ENCODE measurements around the gene TAGLN2.
A peak's percentile ranks its signal among the peaks of the same experiment; 100 is the strongest.

Gene TAGLN2

GRCh38 chr1:159935719-159936272, 10.5 kb upstream of the TAGLN2 start:
- DNase-seq (ENCODE audit: low read depth, low spot score), result no peak

GRCh38 chr1:159935305-159935704, 10.0 kb upstream of the TAGLN2 start:
- no peak for DNase-seq (ENCODE audit: low read depth, low spot score)

GRCh38 chr1:159934136-159935039, 9.1 kb upstream of the TAGLN2 start:
- no peak for DNase-seq (ENCODE audit: low read depth, low spot score)

GRCh38 chr1:159933347-159933746, 8.0 kb upstream of the TAGLN2 start:
- DNase-seq (ENCODE audit: low read depth, low spot score), result no peak

GRCh38 chr1:159932296-159933285, 7.3 kb upstream of the TAGLN2 start:
- DNase-seq (ENCODE audit: low read depth, low spot score), result no peak

GRCh38 chr1:159931795-159932173, 6.5 kb upstream of the TAGLN2 start:
- no peak for DNase-seq (ENCODE audit: low read depth, low spot score)

- no peak for DNase-seq (ENCODE audit: low read depth, low spot score)
Measured at GRCh38 chr1:159931101-159931794, 5.9 kb upstream of the TAGLN2 start.

- DNase-seq (ENCODE audit: low read depth, low spot score), result no peak
Measured at GRCh38 chr1:159930634-159931033, 5.3 kb upstream of the TAGLN2 start.

- no peak for DNase-seq (ENCODE audit: low read depth, low spot score)
Measured at GRCh38 chr1:159930216-159930615, 4.9 kb upstream of the TAGLN2 start.

GRCh38 chr1:159929155-159930051, 4.1 kb upstream of the TAGLN2 start:
- DNase-seq (ENCODE audit: low read depth, low spot score), result no peak

- no peak for DNase-seq (ENCODE audit: low read depth, low spot score)
Measured at GRCh38 chr1:159928491-159929050, 3.3 kb upstream of the TAGLN2 start.

GRCh38 chr1:159927849-159928431, 2.6 kb upstream of the TAGLN2 start:
- no peak for DNase-seq (ENCODE audit: low read depth, low spot score)

GRCh38 chr1:159927211-159927848, 2.0 kb upstream of the TAGLN2 start:
- no peak for DNase-seq (ENCODE audit: low read depth, low spot score)

- DNase-seq (ENCODE audit: low read depth, low spot score), result no peak
Measured at GRCh38 chr1:159925719-159926078, 392 bp upstream of the TAGLN2 start.

- no peak for DNase-seq (ENCODE audit: low read depth, low spot score)
Measured at GRCh38 chr1:159924025-159924790, 1.1 kb downstream of the TAGLN2 start.

- peak; percentile 73 for DNase-seq (ENCODE audit: low read depth, low spot score)
Measured at GRCh38 chr1:159923203-159924024, 1.9 kb downstream of the TAGLN2 start.

- DNase-seq (ENCODE audit: low read depth, low spot score), result no peak
Measured at GRCh38 chr1:159922511-159923202, 2.6 kb downstream of the TAGLN2 start.

Data from activated CD4-positive, CD25-positive, alpha-beta regulatory T cell treated with anti-CD3 and anti-CD28 coated beads, Interleukin-2, amount 50 U/mL, for 16 hours (primary cell).